Left ventricle myocardium inferior (tissue), 1 donor: ENCODE results near the gene KLC1. TPM values are rescaled to one million over a fixed set of nuclear protein-coding genes. Genes with fewer than 3 reads are reported as not detected.

ENCODE experiments used
- DNase-seq: peaks from one replicate; pipeline ENCODE4 v3.0.0-alpha.2; 2020
- H3K27ac ChIP-seq: fragments of 200-600 bp; replicated peaks from 2 replicates; pipeline ENCODE4 v1.8.0; 2021
- H3K27me3 ChIP-seq: fragments of 200-600 bp; 2 replicates; pipeline ENCODE4 v1.8.0; 2021; ENCODE audit warnings: low read depth
- H3K36me3 ChIP-seq: fragments of 200-600 bp; 2 replicates; pipeline ENCODE4 v1.8.0; 2021
- H3K4me1 ChIP-seq: fragments of 200-600 bp; 2 replicates; pipeline ENCODE4 v1.8.0; 2021
- H3K4me3 ChIP-seq: fragments of 200-600 bp; 2 replicates; pipeline ENCODE4 v1.8.0; 2021; ENCODE audit warnings: mild to moderate bottlenecking, moderate library complexity
- H3K9me3 ChIP-seq: fragments of 200-600 bp; replicated peaks from 2 replicates; pipeline ENCODE4 v1.8.0; 2021
- intact Hi-C: fragments of 100-400 bp; cut with micrococcal nuclease; formaldehyde crosslinking; loops from one replicate; pipeline ENCODE4 v1.11.0; 2022
- total RNA-seq: library from RNA; stranded (reverse); fragmentation: NEBNext Ultra II Directional; extraction: Animal tissue kit (Norgen Biotek cat#: 25700); gene quantifications from one replicate; pipeline ENCODE4 v1.2.1, GENCODE V29; 2021
- TF ChIP-seq, protein P1 (sequence below): fragments of 200-600 bp; IDR thresholded peaks from 2 replicates; pipeline ENCODE4 v1.8.0; 2021; ENCODE audit warnings: antibody characterized with exemption, mild to moderate bottlenecking, borderline replicate concordance
- donor health status: DM: no; HTN: yes; CAD: no; lungs with severe emphysema.

The KLC1 gene
- total RNA-seq, 1 donor from 2014 or later = 137 TPM

- Histone ChIP-seq H3K27ac (no peak overlapping the region), H3K9me3 (no peaks in the 10 kb centered on the region), H3K4me3 (no peak overlapping the region), H3K4me1 (peaks cover 7% of the 10 kb centered on the region), H3K36me3 (peaks cover 95% of the 10 kb centered on the region), H3K27me3 (no peaks in the 10 kb centered on the region)
- DNase-seq = no peak
- intact Hi-C loops = no loop called here
- TF ChIP-seq, protein P1, sequence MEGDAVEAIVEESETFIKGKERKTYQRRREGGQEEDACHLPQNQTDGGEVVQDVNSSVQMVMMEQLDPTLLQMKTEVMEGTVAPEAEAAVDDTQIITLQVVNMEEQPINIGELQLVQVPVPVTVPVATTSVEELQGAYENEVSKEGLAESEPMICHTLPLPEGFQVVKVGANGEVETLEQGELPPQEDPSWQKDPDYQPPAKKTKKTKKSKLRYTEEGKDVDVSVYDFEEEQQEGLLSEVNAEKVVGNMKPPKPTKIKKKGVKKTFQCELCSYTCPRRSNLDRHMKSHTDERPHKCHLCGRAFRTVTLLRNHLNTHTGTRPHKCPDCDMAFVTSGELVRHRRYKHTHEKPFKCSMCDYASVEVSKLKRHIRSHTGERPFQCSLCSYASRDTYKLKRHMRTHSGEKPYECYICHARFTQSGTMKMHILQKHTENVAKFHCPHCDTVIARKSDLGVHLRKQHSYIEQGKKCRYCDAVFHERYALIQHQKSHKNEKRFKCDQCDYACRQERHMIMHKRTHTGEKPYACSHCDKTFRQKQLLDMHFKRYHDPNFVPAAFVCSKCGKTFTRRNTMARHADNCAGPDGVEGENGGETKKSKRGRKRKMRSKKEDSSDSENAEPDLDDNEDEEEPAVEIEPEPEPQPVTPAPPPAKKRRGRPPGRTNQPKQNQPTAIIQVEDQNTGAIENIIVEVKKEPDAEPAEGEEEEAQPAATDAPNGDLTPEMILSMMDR = no peak
Measured at GRCh38 chr14:103662591-103662990, 33.6 kb downstream of the KLC1 start.

DNA sequence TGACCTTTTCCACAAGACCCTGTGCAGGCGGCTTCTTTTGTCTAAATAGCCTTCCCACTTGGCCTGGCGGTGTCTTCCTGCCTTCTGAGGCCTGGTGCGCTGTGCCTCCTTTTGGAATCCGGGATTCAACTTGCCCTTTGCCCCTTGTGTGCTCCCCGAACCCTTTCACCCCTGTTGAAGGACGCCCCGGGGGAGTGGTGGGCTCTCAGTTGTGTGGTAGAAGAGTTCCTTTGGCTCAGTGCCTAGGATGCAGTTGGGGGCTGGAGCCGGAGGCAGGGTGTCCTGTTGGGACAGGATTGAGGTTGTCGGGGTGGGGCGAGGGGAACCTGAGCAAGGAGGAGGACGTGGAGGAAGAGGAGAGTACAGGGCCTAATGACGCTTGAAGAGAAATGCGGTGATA, 34.5 kb downstream of the KLC1 start:
- intact Hi-C loops = no loop called here
- H3K9me3 ChIP-seq = no peaks in the 10 kb centered on the region
- no peak for DNase-seq
- TF ChIP-seq, protein P1 = no peak
- H3K27ac ChIP-seq = no peak overlapping the region
- H3K36me3 ChIP-seq = peaks cover 95% of the 10 kb centered on the region
- peaks cover 10% of the 10 kb centered on the region for H3K4me1 ChIP-seq
- H3K27me3 ChIP-seq = no peaks in the 10 kb centered on the region
- no peak overlapping the region for H3K4me3 ChIP-seq

- H3K27me3 ChIP-seq = no peaks in the 10 kb centered on the region
- H3K36me3 ChIP-seq = peaks cover 95% of the 10 kb centered on the region
- TF ChIP-seq, protein P1 = no peak
- intact Hi-C loops = no loop called here
- no peak for DNase-seq
- H3K9me3 ChIP-seq = no peaks in the 10 kb centered on the region
- H3K4me3 ChIP-seq = no peak overlapping the region
- H3K4me1 ChIP-seq = peaks cover 10% of the 10 kb centered on the region
- H3K27ac ChIP-seq = no peak overlapping the region
Measured at GRCh38 chr14:103667671-103668070, 38.7 kb downstream of the KLC1 start.

- Histone ChIP-seq H3K27ac (no peak overlapping the region), H3K4me3 (no peak overlapping the region), H3K36me3 (peaks cover 95% of the 10 kb centered on the region), H3K27me3 (no peaks in the 10 kb centered on the region), H3K9me3 (no peaks in the 10 kb centered on the region), H3K4me1 (peaks cover 10% of the 10 kb centered on the region)
- TF ChIP-seq, protein P1 = no peak
- DNase-seq = no peak
- intact Hi-C loops = no loop called here
Measured at GRCh38 chr14:103668117-103668516, 39.1 kb downstream of the KLC1 start.

GRCh38 chr14:103669370-103669769, 40.4 kb downstream of the KLC1 start:
- intact Hi-C loops = no loop called here
- no peak for DNase-seq
- no peaks in the 10 kb centered on the region for H3K9me3 ChIP-seq
- no peaks in the 10 kb centered on the region for H3K27me3 ChIP-seq
- TF ChIP-seq, protein P1 = no peak
- H3K27ac ChIP-seq = no peak overlapping the region
- peaks cover 10% of the 10 kb centered on the region for H3K4me1 ChIP-seq
- H3K36me3 ChIP-seq = peaks cover 95% of the 10 kb centered on the region
- no peak overlapping the region for H3K4me3 ChIP-seq

DNA sequence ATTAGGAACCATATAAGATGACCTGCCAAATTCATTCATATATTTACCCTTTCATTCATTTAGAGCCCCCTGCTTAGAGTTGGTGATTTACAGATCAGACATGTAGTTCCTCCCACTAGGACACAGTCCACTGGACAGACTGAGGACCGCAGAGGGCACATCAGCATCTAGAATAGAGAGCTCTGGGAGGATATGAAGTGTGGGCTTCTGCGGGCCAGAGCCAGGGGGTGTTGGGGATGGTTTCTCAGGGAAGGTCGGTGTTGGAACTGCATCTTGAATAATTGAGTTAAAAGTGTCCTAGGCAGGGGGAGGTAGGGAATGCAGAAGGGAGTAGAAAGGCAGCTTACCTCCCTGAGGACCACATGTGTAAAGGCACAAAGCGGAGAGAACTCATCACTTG, 42.9 kb downstream of the KLC1 start:
- Histone ChIP-seq H3K27ac (no peak overlapping the region), H3K9me3 (no peaks in the 10 kb centered on the region), H3K27me3 (no peaks in the 10 kb centered on the region), H3K36me3 (peaks cover 100% of the 10 kb centered on the region), H3K4me1 (peaks cover 20% of the 10 kb centered on the region), H3K4me3 (no peak overlapping the region)
- intact Hi-C loops = no loop called here
- TF ChIP-seq, protein P1 = no peak
- no peak for DNase-seq
